ENCODE measurements around the gene ARID1A.

- TF ChIP-seq CTCF (conservative IDR thresholded peaks at IDR 0.05 in 1 of 2, IDR thresholded peaks at IDR 0.05 in 1 of 2; ENCODE audit: extremely low read depth in 1 of 2, insufficient read depth in 1 of 2, low read depth in 1 of 2, low read length in 2 of 2) (no peak), EZH2 (IDR thresholded peaks at IDR 0.05; ENCODE audit: borderline replicate concordance, low read length) (no peak)
Measured at GRCh38 chr1:26729633-26730032, 33.8 kb downstream of the ARID1A start.
